EL (cell line): ENCODE data around the gene TEX22.

Experiments
- DNase-seq: peaks from one replicate; pipeline ENCODE4 v3.0.0-alpha.2; 2016

Gene TEX22

GRCh38 chr14:105422695-105423487, 24.6 kb downstream of the TEX22 start:
- DNase-seq: no peak

- DNase-seq: no peak
These were observed 25.3 kb downstream of the TEX22 start for GRCh38 chr14:105423488-105424195.

GRCh38 chr14:105424861-105425260, 26.5 kb downstream of the TEX22 start:
- DNase-seq: no peak

GRCh38 chr14:105425823-105426247, 27.5 kb downstream of the TEX22 start:
- DNase-seq: no peak

- no peak for DNase-seq
These were observed 28.2 kb downstream of the TEX22 start for GRCh38 chr14:105426416-105427130.

GRCh38 chr14:105427412-105427811, 29.1 kb downstream of the TEX22 start:
- no peak for DNase-seq

- DNase-seq: no peak
These were observed 29.7 kb downstream of the TEX22 start for GRCh38 chr14:105427936-105428485.

- DNase-seq: no peak
These were observed 31.7 kb downstream of the TEX22 start for GRCh38 chr14:105430042-105430441.

GRCh38 chr14:105430565-105430964, 32.2 kb downstream of the TEX22 start:
- DNase-seq: peak; percentile 89

GRCh38 chr14:105431256-105431655, 32.9 kb downstream of the TEX22 start:
- no peak for DNase-seq

GRCh38 chr14:105432657-105433056, 34.3 kb downstream of the TEX22 start:
- DNase-seq: no peak

GRCh38 chr14:105433161-105433605, 34.8 kb downstream of the TEX22 start:
- no peak for DNase-seq

GRCh38 chr14:105436402-105436801, 38.1 kb downstream of the TEX22 start:
- DNase-seq: no peak

GRCh38 chr14:105436891-105437722, 38.8 kb downstream of the TEX22 start:
- DNase-seq: no peak

GRCh38 chr14:105437723-105438500, 39.6 kb downstream of the TEX22 start:
- DNase-seq: no peak

GRCh38 chr14:105439179-105439578, 40.8 kb downstream of the TEX22 start:
- no peak for DNase-seq

- DNase-seq: no peak
These were observed 41.6 kb downstream of the TEX22 start for GRCh38 chr14:105439710-105440553.

GRCh38 chr14:105440554-105440900, 42.2 kb downstream of the TEX22 start:
- no peak for DNase-seq

GRCh38 chr14:105440992-105441391, 42.7 kb downstream of the TEX22 start:
- no peak for DNase-seq

- DNase-seq: no peak
These were observed 43.8 kb downstream of the TEX22 start for GRCh38 chr14:105442125-105442524.

GRCh38 chr14:105442834-105443233, 44.5 kb downstream of the TEX22 start:
- no peak for DNase-seq
